Body of pancreas (tissue), 4 donors: ENCODE results near the gene PLCB1.

Source experiments
- CTCF ChIP-seq, 7 experiments: fragments of 450-650 bp in 4 of 7; fragments of 200-600 bp in 3 of 7; sonication (generic) in 3 of 7; IDR thresholded peaks; one replicate each; pipeline ENCODE4 v1.5.1; 2016 to 2019; ENCODE audit warnings: antibody characterized with exemption in 7 of 7
- POLR2A ChIP-seq, 3 donors: fragments of 450-650 bp; IDR thresholded peaks; one replicate each; pipeline ENCODE4 v1.6.1; 2016; ENCODE audit warnings: antibody characterized with exemption in 3 of 3, mild to moderate bottlenecking in 2 of 3

GRCh38 chr20:8262721-8263120 is 130.7 kb downstream of the PLCB1 start:
- TF ChIP-seq POLR2A (IDR thresholded peaks at IDR 0.05) = no peak
- no peak for TF ChIP-seq CTCF (IDR thresholded peaks at IDR 0.05)
